Activated CD4-positive, alpha-beta T cell treated with anti-CD3 and anti-CD28 coated beads for 24 hours (primary cell): Measurements from ENCODE around the gene TUBAL3.
"Not testable (repeated sequence)": the region's sequence is repeated elsewhere in the genome, so short reads cannot be mapped to it uniquely, and the experiment has no call there.

ENCODE experiments used
- DNase-seq, 2 donors: peaks; one replicate each; pipeline ENCODE4 v3.0.0-alpha.2; 2020; ENCODE audit warnings: low read depth in 2 of 2

Gene TUBAL3

GRCh38 chr10:5423771-5424170 lies 19.1 kb upstream of the TUBAL3 start:
- no peak for DNase-seq

- no peak for DNase-seq
Observed at GRCh38 chr10:5419466-5420094, 15.0 kb upstream of the TUBAL3 start.

- no peak for DNase-seq
Observed at GRCh38 chr10:5418584-5418983, 14.0 kb upstream of the TUBAL3 start.

- DNase-seq, result no peak
Observed at GRCh38 chr10:5416981-5417380, 12.4 kb upstream of the TUBAL3 start.

- no peak for DNase-seq
Observed at GRCh38 chr10:5413012-5413938, 8.6 kb upstream of the TUBAL3 start.

GRCh38 chr10:5412277-5412941 lies 7.8 kb upstream of the TUBAL3 start, which contains the start of gene NET1:
Gene NET1 (plus strand): TSS chr10:5412557. CDS start chr10:5412693, 136 bp downstream.
- DNase-seq, result peak; percentile 53 to 65

GRCh38 chr10:5411941-5412276 lies 7.3 kb upstream of the TUBAL3 start:
- no peak for DNase-seq

- DNase-seq, result not testable (repeated sequence)
Observed at GRCh38 chr10:5410787-5411186, 6.2 kb upstream of the TUBAL3 start.

GRCh38 chr10:5406918-5407317 lies 2.3 kb upstream of the TUBAL3 start:
- no peak for DNase-seq

GRCh38 chr10:5402798-5403197 lies 1.8 kb downstream of the TUBAL3 start:
- no peak for DNase-seq

- DNase-seq, result no peak
Observed at GRCh38 chr10:5400468-5401240, 4.0 kb downstream of the TUBAL3 start.

GRCh38 chr10:5399332-5399731 lies 5.3 kb downstream of the TUBAL3 start:
- DNase-seq, result no peak

- no peak for DNase-seq
Observed at GRCh38 chr10:5396556-5397300, 7.9 kb downstream of the TUBAL3 start.

- no peak for DNase-seq
Observed at GRCh38 chr10:5395168-5395567, 9.5 kb downstream of the TUBAL3 start.

- DNase-seq, result no peak
Observed at GRCh38 chr10:5393529-5393928, 11.1 kb downstream of the TUBAL3 start.

GRCh38 chr10:5391790-5392189 lies 12.8 kb downstream of the TUBAL3 start:
- DNase-seq, result no peak

- DNase-seq, result no peak
Observed at GRCh38 chr10:5390607-5391205, 13.9 kb downstream of the TUBAL3 start.

GRCh38 chr10:5387169-5387568 lies 17.5 kb downstream of the TUBAL3 start:
- DNase-seq, result no peak

GRCh38 chr10:5385224-5385623 lies 19.4 kb downstream of the TUBAL3 start:
- DNase-seq, result no peak

- no peak for DNase-seq
Observed at GRCh38 chr10:5381187-5381586, 23.4 kb downstream of the TUBAL3 start.

GRCh38 chr10:5380395-5380794 lies 24.2 kb downstream of the TUBAL3 start:
- not testable (repeated sequence) for DNase-seq
